ENCODE measurements around the gene PROZ.
"Not testable (repeated sequence)": the region's sequence is repeated elsewhere in the genome, so short reads cannot be mapped to it uniquely, and the experiment has no call there.

Gene PROZ

GRCh38 chr13:113157929-113158747 lies at the start of gene PROZ:
Gene PROZ, plus strand, starts transcription at chr13:113158648. Its CDS starts 13 bp downstream, at chr13:113158661.
- DNase-seq: no peak

- DNase-seq: no peak
These were observed 49.0 kb upstream of the PROZ start for GRCh38 chr13:113109151-113110047.

- DNase-seq: no peak
These were observed 48.2 kb upstream of the PROZ start for GRCh38 chr13:113110048-113110851.

GRCh38 chr13:113110852-113111315 lies 47.6 kb upstream of the PROZ start:
- DNase-seq: no peak

DNA sequence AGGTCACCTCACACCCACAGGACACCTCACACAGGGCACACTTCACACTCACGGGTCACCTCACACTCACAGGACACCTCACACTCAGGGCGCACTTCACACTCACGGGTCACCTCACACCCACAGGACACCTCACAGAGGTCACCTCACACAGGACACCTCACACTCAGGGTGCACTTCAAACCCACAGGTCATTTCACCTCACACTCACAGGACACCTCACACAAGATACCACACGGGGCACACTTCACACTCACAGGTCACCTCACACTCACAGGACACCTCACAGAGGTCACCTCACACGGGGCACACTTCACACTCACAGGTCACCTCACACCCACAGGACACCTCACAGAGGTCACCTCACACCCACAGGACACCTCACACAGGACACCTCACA lies 46.6 kb upstream of the PROZ start:
- not testable (repeated sequence) for DNase-seq

GRCh38 chr13:113112475-113112874 lies 46.0 kb upstream of the PROZ start:
- not testable (repeated sequence) for DNase-seq

DNA sequence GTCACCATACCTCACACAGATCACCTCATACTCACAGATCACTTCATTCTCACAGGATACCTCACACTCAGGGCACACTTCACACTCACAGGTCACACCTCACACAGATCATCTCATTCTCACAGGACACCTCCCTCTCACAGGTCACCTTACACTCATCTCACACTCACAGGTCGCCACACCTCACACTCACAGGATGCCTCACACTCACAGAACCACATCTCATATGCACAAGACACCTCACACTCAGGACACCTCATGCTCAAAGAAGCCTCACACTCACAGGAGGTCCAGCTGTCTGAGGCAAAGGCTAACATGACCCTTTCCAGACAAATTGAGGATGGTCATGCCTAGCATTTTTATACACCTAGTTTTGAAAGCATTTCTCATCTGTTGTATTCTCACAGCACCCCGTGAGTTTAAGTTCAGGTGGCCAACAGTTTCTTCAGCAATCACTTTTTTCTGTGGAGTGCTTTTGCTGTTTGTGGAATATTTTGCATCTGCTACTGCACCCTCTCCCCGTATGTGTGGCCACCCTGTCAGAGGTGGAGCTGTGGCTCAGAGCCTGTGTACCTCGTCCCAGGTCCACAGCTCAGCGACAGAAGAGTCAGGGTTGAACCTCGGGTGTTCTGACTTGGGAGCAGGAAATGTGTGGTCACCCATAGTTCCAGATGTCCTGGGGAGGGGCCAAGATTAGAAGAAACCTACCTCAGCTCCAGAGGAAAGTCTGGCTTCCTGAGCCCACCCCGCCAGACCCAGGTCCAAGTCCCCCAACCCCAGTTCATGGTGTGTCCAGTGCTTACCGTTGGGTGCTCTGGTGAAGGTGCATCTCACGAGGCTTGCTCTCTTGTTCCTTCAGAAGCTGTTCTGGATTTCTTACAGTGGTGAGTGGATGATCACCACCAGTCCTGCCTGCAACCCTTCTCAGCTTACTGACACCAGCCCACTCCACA lies 45.3 kb upstream of the PROZ start:
- no peak for DNase-seq

DNA sequence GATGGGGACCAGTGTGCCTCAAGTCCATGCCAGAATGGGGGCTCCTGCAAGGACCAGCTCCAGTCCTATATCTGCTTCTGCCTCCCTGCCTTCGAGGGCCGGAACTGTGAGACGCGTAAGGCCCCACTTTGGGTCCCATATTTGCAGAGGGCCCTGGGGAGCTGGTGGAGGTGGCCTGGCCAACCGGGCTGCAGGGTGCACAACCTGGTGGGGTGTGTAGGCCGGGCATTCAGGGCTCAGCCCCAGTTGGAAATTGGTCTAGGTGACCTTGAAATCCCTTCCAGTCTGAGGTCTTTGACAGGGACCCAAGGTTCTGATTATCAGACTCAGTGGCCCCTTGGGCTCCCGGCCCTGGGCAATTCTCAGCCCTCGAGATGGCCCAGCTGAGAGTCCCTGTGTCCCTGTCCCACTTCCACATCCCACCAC lies 44.6 kb upstream of the PROZ start:
- DNase-seq: no peak

- DNase-seq: no peak
These were observed 43.7 kb upstream of the PROZ start for GRCh38 chr13:113114511-113115362.

GRCh38 chr13:113115363-113116205 lies 42.9 kb upstream of the PROZ start:
- no peak for DNase-seq

- DNase-seq: no peak
These were observed 42.1 kb upstream of the PROZ start for GRCh38 chr13:113116206-113116800.

DNA sequence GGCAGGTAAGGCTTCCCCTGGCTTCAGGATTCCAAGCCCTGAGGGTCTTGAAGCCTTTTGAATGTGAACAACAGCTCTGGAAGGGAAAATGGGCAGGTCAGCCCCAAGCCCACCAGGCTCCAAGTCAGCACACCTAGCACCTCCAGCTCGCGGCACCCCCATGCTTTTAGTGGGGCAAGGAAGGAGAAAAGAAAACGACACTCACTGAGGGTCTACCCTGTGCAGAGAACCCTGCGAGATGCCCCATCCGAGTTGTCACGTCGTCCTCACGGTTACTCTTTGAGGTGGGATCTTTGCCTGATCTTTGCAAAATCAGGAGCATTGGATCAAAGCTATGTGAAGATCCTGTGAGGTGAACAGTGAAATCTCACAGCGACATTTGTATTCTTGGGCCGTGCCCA lies 41.6 kb upstream of the PROZ start:
- no peak for DNase-seq

DNA sequence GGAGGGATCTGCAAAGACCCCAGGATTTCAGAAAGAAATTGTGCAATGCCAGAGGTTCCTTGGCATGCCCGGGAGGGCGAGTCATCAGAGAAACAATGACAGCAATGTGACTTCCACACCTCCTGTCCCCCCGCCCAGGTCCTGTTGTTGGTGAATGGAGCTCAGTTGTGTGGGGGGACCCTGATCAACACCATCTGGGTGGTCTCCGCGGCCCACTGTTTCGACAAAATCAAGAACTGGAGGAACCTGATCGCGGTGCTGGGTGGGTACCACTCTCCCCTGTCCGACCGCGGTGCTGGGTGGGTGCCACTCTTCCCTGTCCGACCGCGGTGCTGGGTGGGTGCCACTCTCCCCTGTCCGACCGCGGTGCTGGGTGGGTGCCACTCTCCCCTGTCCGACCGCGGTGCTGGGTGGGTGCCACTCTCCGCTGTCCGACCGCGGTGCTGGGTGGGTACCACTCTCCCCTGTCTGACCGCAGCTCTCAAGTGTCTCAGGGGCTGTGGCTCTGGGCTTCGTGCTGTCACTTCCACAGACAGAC lies 41.0 kb upstream of the PROZ start:
- no peak for DNase-seq

DNA sequence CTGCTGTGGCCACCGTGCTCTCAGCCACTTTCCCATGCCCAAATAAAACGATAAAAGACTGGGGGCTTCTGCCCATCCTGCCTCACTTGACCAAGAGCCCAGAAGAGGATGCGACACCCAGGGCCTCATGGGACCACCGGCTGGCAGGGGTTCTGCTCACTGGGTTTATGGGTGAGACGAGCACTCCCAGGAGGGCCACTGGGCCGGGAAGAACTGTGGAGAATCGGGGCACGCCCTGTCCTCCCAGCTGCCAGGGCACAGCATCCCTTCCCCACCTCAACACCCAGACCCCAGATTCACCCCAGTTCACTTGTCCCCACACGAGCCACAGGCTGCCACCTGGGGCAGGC lies 40.6 kb upstream of the PROZ start:
- DNase-seq: no peak

- DNase-seq: no peak
These were observed 40.0 kb upstream of the PROZ start for GRCh38 chr13:113118261-113119021.

GRCh38 chr13:113119166-113119821 lies 39.2 kb upstream of the PROZ start:
- DNase-seq: no peak

GRCh38 chr13:113119822-113120189 lies 38.6 kb upstream of the PROZ start:
- DNase-seq: no peak

Data from NCI-H446 treated with DMSO at 0.1 percent for 48 hours (cell line).